Parathyroid adenoma (tissue), 2 donors: ENCODE measurements around the gene WRAP73.

ENCODE experiments used
- H2AFZ ChIP-seq: fragments of 300-600 bp; sonication (generic); one replicate; pipeline ENCODE4 v1.7.0; 2017; ENCODE audit warnings: antibody characterized with exemption, mild to moderate bottlenecking
- H3K27ac ChIP-seq: fragments of 300-600 bp; sonication (generic); one replicate; pipeline ENCODE4 v1.7.0; 2017
- H3K27me3 ChIP-seq: fragments of 300-600 bp; sonication (generic); one replicate; pipeline ENCODE4 v1.7.0; 2017; ENCODE audit warnings: low read length; ENCODE audit not compliant: control insufficient read depth, insufficient read depth
- H3K36me3 ChIP-seq: fragments of 300-600 bp; sonication (generic); one replicate; pipeline ENCODE4 v1.7.0; 2017; ENCODE audit warnings: low read length; ENCODE audit not compliant: control insufficient read depth, insufficient read depth
- H3K4me1 ChIP-seq: fragments of 300-600 bp; sonication (generic); one replicate; pipeline ENCODE4 v1.7.0; 2017; ENCODE audit warnings: control low read depth
- H3K4me2 ChIP-seq: fragments of 300-600 bp; sonication (generic); one replicate; pipeline ENCODE4 v1.7.0; 2017; ENCODE audit warnings: low read length
- H3K4me3 ChIP-seq: fragments of 300-600 bp; sonication (generic); one replicate; pipeline ENCODE4 v1.7.0; 2017; ENCODE audit warnings: low read depth, low read length
- H3K79me2 ChIP-seq: fragments of 300-600 bp; sonication (generic); one replicate; pipeline ENCODE4 v1.7.0; 2017; ENCODE audit warnings: control low read depth
- H3K9ac ChIP-seq: fragments of 300-600 bp; sonication (generic); one replicate; pipeline ENCODE4 v1.7.0; 2017; ENCODE audit warnings: mild to moderate bottlenecking
- H3K9me3 ChIP-seq: fragments of 300-600 bp; sonication (generic); one replicate; pipeline ENCODE4 v1.7.0; 2017; ENCODE audit warnings: low read length; ENCODE audit not compliant: control insufficient read depth
- CTCF ChIP-seq: fragments of 300-600 bp; sonication (generic); IDR thresholded peaks from one replicate; pipeline ENCODE4 v1.7.0; 2017; ENCODE audit warnings: antibody characterized with exemption, mild to moderate bottlenecking
- donor health status: primary hyperparathyroidism.

The WRAP73 gene

GRCh38 chr1:3627515-3628253 lies 22.2 kb downstream of the WRAP73 start:
- Histone ChIP-seq H3K9ac (no peak overlapping the region), H3K36me3 (no peaks in the 10 kb centered on the region), H3K27ac (no peak overlapping the region), H3K4me3 (no peak overlapping the region), H3K4me1 (no peaks in the 10 kb centered on the region), H3K4me2 (no peak overlapping the region), H3K79me2 (no peaks in the 10 kb centered on the region), H2AFZ (no peak overlapping the region), H3K27me3 (no peaks in the 10 kb centered on the region), H3K9me3 (no peaks in the 10 kb centered on the region)
- no peak for TF ChIP-seq CTCF

GRCh38 chr1:3626025-3626424 lies 23.9 kb downstream of the WRAP73 start:
- no peaks in the 10 kb centered on the region for H3K27me3 ChIP-seq
- peak overlapping the region; percentile 81 for H3K4me2 ChIP-seq
- no peak for TF ChIP-seq CTCF
- no peak overlapping the region for H3K9ac ChIP-seq
- no peaks in the 10 kb centered on the region for H3K9me3 ChIP-seq
- H3K79me2 ChIP-seq, result no peaks in the 10 kb centered on the region
- H3K36me3 ChIP-seq, result no peaks in the 10 kb centered on the region
- H3K4me3 ChIP-seq, result no peak overlapping the region
- no peaks in the 10 kb centered on the region for H3K4me1 ChIP-seq
- H3K27ac ChIP-seq, result no peak overlapping the region
- no peak overlapping the region for H2AFZ ChIP-seq

GRCh38 chr1:3625151-3625907 lies 24.6 kb downstream of the WRAP73 start:
- H3K9me3 ChIP-seq, result no peaks in the 10 kb centered on the region
- H3K27ac ChIP-seq, result no peak overlapping the region
- H3K4me1 ChIP-seq, result no peaks in the 10 kb centered on the region
- no peaks in the 10 kb centered on the region for H3K36me3 ChIP-seq
- H3K4me3 ChIP-seq, result peak overlapping the region; percentile 39
- no peaks in the 10 kb centered on the region for H3K79me2 ChIP-seq
- peak overlapping the region; percentile 81 for H3K4me2 ChIP-seq
- no peak overlapping the region for H3K9ac ChIP-seq
- TF ChIP-seq CTCF, result no peak
- H3K27me3 ChIP-seq, result no peaks in the 10 kb centered on the region
- H2AFZ ChIP-seq, result peak overlapping the region; percentile 66

- H3K4me3 ChIP-seq, result peak within 1 kb of the TSS; percentile 98
- no peaks in the 10 kb centered on the region for H3K79me2 ChIP-seq
- no peaks in the 10 kb centered on the region for H3K4me1 ChIP-seq
- H2AFZ ChIP-seq, result peak within 1 kb of the TSS; percentile 77
- H3K27ac ChIP-seq, result peak within 1 kb of the TSS; percentile 24
- TF ChIP-seq CTCF, result no peak
- no peaks in the 10 kb centered on the region for H3K9me3 ChIP-seq
- H3K27me3 ChIP-seq, result no peaks in the 10 kb centered on the region
- H3K4me2 ChIP-seq, result peak within 1 kb of the TSS; percentile 99
- H3K9ac ChIP-seq, result no peak within 1 kb of the TSS
- H3K36me3 ChIP-seq, result no peaks in the 10 kb centered on the region
Measured at GRCh38 chr1:3624200-3625136, 25.4 kb downstream of the WRAP73 start, which contains the start of gene TPRG1L. TPRG1L (plus strand) TSS chr1:3625015; CDS start chr1:3625073, 58 bp downstream.
